Measurements from ENCODE around the gene TSC2. TPM values are rescaled to one million over a fixed set of nuclear protein-coding genes. Genes with fewer than 3 reads are reported as not detected.
"Not testable (repeated sequence)": the region's sequence is repeated elsewhere in the genome, so short reads cannot be mapped to it uniquely, and the experiment has no call there.

The TSC2 gene
- total RNA-seq, 1 experiment from 2014 or later: 59.6 TPM

- DNase-seq (ENCODE audit: low read depth): peak; percentile 79
These were observed 37.8 kb upstream of the TSC2 start, which contains the start of gene ZNF598 for GRCh38 chr16:2009791-2010510. Gene ZNF598 (minus strand): TSS chr16:2009821.

- DNase-seq (ENCODE audit: low read depth): not testable (repeated sequence)
These were observed 36.1 kb upstream of the TSC2 start for GRCh38 chr16:2011726-2012125.

GRCh38 chr16:2013527-2013926, 34.3 kb upstream of the TSC2 start:
- DNase-seq (ENCODE audit: low read depth): no peak

- DNase-seq (ENCODE audit: low read depth): no peak
These were observed 32.5 kb upstream of the TSC2 start for GRCh38 chr16:2015117-2015946.

- DNase-seq (ENCODE audit: low read depth): no peak
These were observed 31.9 kb upstream of the TSC2 start for GRCh38 chr16:2015947-2016208.

DNA sequence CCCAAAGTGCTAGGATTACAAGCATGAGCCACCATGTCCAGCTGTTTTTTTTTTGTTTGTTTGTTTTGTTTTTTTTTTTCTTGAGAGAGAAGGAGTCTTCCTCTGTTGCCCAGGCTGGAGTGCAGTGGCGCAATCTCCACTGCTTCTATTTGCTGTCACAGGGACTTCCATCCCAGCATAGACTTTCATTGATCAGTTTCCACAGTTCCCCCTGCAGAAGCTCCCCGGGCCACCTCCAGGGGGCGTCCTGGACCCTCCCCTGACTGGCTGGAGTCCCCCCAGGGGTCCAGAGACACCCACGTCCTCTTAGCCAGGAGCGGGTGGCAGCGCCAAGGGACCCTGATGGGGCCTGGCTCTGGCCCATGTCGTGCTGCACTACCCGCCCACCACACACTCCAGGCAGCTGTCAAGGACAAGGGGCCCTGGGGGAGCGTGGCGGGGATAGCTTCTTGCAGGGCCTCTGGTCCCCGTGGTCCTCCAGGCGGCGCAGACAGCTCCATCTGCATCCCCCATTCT, 31.3 kb upstream of the TSC2 start:
- no peak for DNase-seq (ENCODE audit: low read depth)

DNA sequence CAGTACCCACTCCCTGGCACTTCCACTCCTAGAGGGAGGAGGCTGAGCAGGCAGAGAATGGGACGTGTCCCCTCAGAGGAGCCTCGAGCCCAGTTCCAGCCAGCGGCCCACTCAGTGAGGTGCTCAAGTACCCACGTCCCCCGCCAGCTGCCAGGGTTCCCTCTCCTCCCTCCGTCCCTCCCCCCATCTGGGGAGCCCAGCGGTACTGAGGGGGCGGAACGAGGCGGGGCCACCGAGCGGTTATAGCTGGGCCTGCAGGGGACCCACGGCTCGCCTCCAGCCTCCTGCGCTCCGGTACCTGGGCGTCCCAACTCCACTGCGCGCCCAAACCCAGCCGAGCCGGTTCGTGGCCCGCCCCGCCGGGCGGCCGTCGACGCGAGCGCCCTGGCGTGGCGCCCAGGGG, 28.3 kb upstream of the TSC2 start, which contains the start of gene NPW:
Gene NPW (plus strand): TSS at position 268 of the 403 bp plus-strand sequence.
- no peak for DNase-seq (ENCODE audit: low read depth)

GRCh38 chr16:2019921-2020831, 27.6 kb upstream of the TSC2 start:
- DNase-seq (ENCODE audit: low read depth): no peak

- DNase-seq (ENCODE audit: low read depth): no peak
These were observed 25.1 kb upstream of the TSC2 start for GRCh38 chr16:2022723-2023091.

DNA sequence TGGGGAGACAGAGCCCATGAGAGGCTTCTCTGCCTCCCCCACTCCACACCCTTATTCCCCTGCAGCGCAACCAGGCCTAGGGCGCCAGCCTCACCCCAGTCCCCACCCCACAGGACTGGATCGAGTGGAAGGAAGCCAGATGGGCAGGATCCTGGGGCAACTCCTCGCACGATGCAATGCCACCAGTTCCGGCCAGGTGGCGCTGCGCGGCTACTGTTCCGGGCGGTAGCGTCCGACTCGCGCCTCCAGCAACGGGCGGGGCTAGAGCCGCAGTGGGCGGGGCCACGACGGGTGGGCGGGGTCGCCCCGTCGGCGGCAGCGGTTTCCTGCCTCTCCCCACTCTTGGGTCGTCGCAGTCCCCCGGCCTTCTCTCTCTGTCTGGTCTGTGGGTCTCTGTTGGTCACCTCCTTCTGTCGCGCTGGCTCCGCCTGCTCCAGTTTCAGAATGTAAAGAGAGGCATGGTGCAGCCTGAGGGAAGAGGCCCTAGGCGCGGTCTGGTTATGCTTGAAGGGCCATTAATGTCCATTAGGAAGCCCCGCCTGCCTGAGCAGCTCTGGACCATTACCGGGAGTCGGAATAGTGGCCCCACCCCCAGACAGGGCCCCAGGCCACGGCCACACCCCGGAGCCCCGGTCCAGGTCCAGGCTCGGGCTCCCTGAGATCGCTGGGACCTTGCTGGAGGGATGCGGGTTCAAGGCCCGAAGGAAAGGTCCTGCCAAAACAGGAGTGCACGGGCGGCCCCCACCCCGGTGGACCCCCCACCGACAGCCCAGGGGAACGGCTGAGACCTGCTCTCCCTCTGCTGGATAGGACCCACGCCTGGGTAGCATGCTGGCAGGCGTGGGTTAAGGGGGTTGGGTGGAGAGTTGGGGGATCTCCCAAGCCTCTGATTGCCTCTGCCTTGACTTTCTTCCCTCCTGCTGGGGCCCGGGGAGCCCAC, 24.4 kb upstream of the TSC2 start:
- peak; percentile 86 for DNase-seq (ENCODE audit: low read depth)

DNA sequence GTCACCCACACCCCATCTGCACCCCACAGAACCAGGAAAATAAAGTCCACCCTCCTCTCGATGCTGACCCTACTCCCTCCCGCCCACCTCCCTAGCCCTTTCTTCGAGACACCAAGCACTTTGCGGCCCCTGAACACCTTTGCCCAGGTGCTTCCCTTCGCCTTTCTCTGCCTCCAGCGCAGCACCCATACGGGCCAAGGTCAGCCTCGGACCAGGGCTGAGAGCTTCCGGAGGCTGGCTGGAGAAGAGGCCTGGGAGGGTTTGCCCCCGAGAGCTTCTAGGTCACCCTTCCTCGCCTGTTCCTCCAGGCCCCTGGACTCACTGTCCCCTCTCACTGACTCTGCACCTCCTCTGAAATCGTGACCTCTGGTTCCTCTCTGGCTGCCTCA, 23.8 kb upstream of the TSC2 start:
- DNase-seq (ENCODE audit: low read depth): no peak

- no peak for DNase-seq (ENCODE audit: low read depth)
These were observed 22.5 kb upstream of the TSC2 start for GRCh38 chr16:2025251-2025650.

- DNase-seq (ENCODE audit: low read depth): no peak
These were observed 21.8 kb upstream of the TSC2 start for GRCh38 chr16:2025878-2026460.

DNA sequence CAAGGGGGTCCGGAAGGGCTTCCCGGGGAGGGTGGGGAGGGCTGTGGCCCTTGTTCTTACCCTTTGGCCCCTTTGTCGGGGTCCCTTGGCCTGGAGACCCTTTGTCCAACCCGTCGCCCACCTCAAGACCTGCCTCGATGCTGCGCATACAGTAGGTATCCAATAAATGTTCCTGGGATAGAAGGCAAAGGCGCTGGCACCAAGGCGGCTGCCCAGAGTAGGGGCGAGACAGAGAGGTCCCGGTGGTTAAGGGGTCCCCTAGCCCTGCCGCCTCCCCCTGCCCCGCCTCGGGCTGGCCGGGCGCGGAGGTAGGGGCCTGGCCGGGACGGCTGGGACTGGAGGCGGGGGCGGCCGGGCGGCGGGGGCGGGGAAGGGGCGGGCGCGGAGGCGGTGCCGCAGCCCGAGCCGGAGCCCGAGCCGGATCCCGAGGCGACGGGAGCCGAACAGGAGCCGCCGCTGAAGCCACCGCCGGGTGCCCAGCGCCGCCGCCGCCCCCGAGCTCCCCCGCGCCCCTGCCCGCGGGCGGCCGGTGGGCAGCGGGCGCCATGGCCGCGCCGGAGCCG, 21.2 kb upstream of the TSC2 start, which contains the start of gene NHERF2:
Gene NHERF2 (plus strand): TSS at position 442 of the 563 bp plus-strand sequence. CDS start 104 bp downstream, at position 546.
- no peak for DNase-seq (ENCODE audit: low read depth)

DNA sequence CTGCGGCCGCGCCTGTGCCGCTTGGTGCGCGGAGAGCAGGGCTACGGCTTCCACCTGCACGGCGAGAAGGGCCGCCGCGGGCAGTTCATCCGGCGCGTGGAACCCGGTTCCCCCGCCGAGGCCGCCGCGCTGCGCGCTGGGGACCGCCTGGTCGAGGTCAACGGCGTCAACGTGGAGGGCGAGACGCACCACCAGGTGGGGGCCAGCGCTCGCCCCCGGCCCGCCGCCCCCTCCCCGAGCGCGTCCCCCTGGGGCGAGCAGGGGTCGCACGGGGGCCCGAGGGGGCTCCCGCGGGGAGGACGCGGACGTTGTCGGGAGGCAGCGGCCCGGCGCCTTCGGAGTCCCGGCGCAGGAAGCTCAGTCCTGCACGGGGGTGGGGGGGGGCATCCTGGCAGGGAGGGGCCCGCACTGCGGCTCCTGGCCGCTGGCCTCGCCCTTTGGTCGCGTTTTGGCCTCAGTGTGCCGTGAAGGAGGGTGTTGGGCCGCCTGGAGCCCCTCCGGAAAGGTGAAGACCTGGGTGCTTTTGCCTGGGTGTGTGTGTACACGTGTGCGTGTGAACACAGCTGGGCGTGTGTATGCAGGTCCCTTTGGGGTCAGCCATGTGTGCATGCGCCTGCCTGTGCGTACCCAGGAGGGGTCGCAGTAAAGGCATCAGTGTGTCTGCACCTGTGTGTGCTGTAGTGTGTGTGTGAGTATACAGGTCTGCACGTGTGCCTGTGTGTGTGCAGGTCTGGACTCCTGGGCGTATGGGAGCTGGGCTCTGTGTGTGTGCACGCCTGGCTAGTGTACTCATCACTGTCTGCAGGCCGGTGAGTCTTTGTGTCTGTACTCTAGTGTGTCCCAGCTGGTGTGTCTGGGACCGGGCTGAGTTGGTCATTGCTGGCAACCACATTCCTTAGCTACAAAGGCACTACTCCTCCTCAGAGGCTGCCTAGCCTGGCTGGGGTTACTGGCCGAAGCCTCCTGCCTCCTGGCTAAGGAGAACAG, 20.5 kb upstream of the TSC2 start:
- DNase-seq (ENCODE audit: low read depth): peak; percentile 54

- no peak for DNase-seq (ENCODE audit: low read depth)
These were observed 19.6 kb upstream of the TSC2 start for GRCh38 chr16:2028146-2028545.

GRCh38 chr16:2028620-2029220, 19.1 kb upstream of the TSC2 start:
- no peak for DNase-seq (ENCODE audit: low read depth)

DNA sequence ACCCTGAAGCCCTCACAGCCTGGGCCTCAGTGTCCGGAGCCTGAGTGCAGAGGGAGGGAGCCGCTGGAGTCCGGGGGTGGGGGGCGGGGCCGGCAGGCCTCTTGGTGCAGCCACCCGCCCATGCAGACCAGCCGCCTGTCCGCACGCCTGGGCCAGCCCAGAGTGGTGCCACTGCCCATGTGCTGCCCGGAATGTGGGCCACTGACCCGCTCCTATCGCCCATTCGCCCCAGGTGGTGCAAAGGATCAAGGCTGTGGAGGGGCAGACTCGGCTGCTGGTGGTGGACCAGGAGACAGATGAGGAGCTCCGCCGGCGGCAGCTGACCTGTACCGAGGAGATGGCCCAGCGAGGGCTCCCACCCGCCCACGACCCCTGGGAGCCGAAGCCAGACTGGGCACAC, 18.4 kb upstream of the TSC2 start:
- no peak for DNase-seq (ENCODE audit: low read depth)
